ENCODE measurements around the gene AKAIN1.

- no peak for TF ChIP-seq CTCF (IDR thresholded peaks at IDR 0.05; ENCODE audit: low read length)
- TF ChIP-seq EZH2 (IDR thresholded peaks at IDR 0.05; ENCODE audit: borderline replicate concordance, low read length): no peak
Measured at GRCh38 chr18:5145168-5145825, 51.8 kb downstream of the AKAIN1 start.
